HepG2 (cell line): ENCODE measurements around the gene DCAF8. TPM values are rescaled to one million over a fixed set of nuclear protein-coding genes. Genes with fewer than 3 reads are reported as not detected.

ENCODE experiments used
- CEBPB ChIP-seq: IDR thresholded peaks from 2 replicates; pipeline ENCODE4 v1.6.1; 2011; ENCODE audit warnings: low read depth, low read length, improper control_type of control experiment, borderline replicate concordance
- CEBPZ ChIP-seq: IDR thresholded peaks from 2 replicates; pipeline ENCODE4 v1.6.1; 2012; ENCODE audit warnings: low read length, improper control_type of control experiment
- CERS6 ChIP-seq: sonication (generic); formaldehyde crosslinking; IDR thresholded peaks from 2 replicates; pipeline ENCODE4 v1.5.0; 2020; ENCODE audit warnings: missing genetic modification reagents
- GABPB1 ChIP-seq: IDR thresholded peaks from 2 replicates; pipeline ENCODE4 v1.6.1; 2016; ENCODE audit warnings: mild to moderate bottlenecking, missing genetic modification reagents, moderate library complexity, missing compliant biosample characterization
- GPBP1L1 ChIP-seq: sonication (generic); formaldehyde crosslinking; IDR thresholded peaks from 2 replicates; pipeline ENCODE4 v1.5.0; 2020; ENCODE audit warnings: mild to moderate bottlenecking, missing genetic modification reagents
- IKZF4 ChIP-seq: sonication (generic); formaldehyde crosslinking; IDR thresholded peaks from 2 replicates; pipeline ENCODE4 v1.5.1; 2020; ENCODE audit warnings: borderline replicate concordance, mild to moderate bottlenecking, low read depth, missing genetic modification reagents; ENCODE audit errors: not compliant biosample characterization
- NFE2 ChIP-seq: sonication (generic); formaldehyde crosslinking; IDR thresholded peaks from 2 replicates; pipeline ENCODE4 v1.4.0; 2020; ENCODE audit warnings: missing genetic modification reagents
- NFIB ChIP-seq: sonication (generic); formaldehyde crosslinking; IDR thresholded peaks from 2 replicates; pipeline ENCODE4 v1.9.0; 2021; ENCODE audit warnings: missing genetic modification reagents, mild to moderate bottlenecking, borderline replicate concordance
- RBAK ChIP-seq: sonication (generic); formaldehyde crosslinking; IDR thresholded peaks from 2 replicates; pipeline ENCODE4 v1.5.1; 2020; ENCODE audit warnings: mild to moderate bottlenecking, missing genetic modification reagents
- RFX3 ChIP-seq: IDR thresholded peaks from 2 replicates; pipeline ENCODE4 v1.6.1; 2016; ENCODE audit warnings: missing biosample characterization, missing genetic modification reagents
- SMARCE1 ChIP-seq: fragments of 450-650 bp; IDR thresholded peaks from 2 replicates; pipeline ENCODE4 v1.6.1; 2017; ENCODE audit warnings: borderline replicate concordance
- THAP8 ChIP-seq: sonication (generic); formaldehyde crosslinking; IDR thresholded peaks from 2 replicates; pipeline ENCODE4 v1.5.1; 2020; ENCODE audit warnings: missing genetic modification reagents, mild to moderate bottlenecking, borderline replicate concordance
- TOE1 ChIP-seq: sonication (generic); formaldehyde crosslinking; IDR thresholded peaks from 2 replicates; pipeline ENCODE4 v1.4.0; 2020; ENCODE audit warnings: mild to moderate bottlenecking, missing genetic modification reagents
- ZKSCAN5 ChIP-seq: sonication (generic); formaldehyde crosslinking; IDR thresholded peaks from 2 replicates; pipeline ENCODE4 v1.5.1; 2020; ENCODE audit warnings: mild to moderate bottlenecking, missing genetic modification reagents
- ZNF264 ChIP-seq: sonication (generic); formaldehyde crosslinking; IDR thresholded peaks from 2 replicates; pipeline ENCODE4 v1.4.0; 2020; ENCODE audit warnings: missing genetic modification reagents
- ZNF577 ChIP-seq: sonication (generic); formaldehyde crosslinking; IDR thresholded peaks from 2 replicates; pipeline ENCODE4 v1.4.0; 2020; ENCODE audit warnings: mild to moderate bottlenecking, low read depth, missing genetic modification reagents, borderline replicate concordance
- polyA plus RNA-seq, 8 experiments: library from polyadenylated mRNA; depleted of rRNA in 3 of 8; stranded (reverse) in 7 of 8; unstranded in 1 of 8; fragments of >200 nt; fragmentation: Illumina TruSeq in 4 of 8; extraction: Trizol in 4 of 8; gene quantifications; 2 replicates each; pipeline versions ENCODE4 v1.2.1 to v1.2.3, GENCODE V29; 2011 to 2016; ENCODE audit warnings: low read depth in 4 of 8, missing spikeins in 1 of 8, mixed read lengths in 1 of 8; ENCODE audit not compliant: insufficient read depth in 1 of 8
- total RNA-seq, 5 experiments: library from RNA; depleted of rRNA; stranded (reverse); fragments of >200 nt; fragmentation: Illumina TruSeq; extraction: Trizol; gene quantifications; 2 replicates each; pipeline ENCODE4 v1.2.3, GENCODE V29; 2016; ENCODE audit warnings: low read depth in 1 of 5
- TF ChIP-seq, protein P1 (sequence below): sonication (generic); formaldehyde crosslinking; IDR thresholded peaks from 2 replicates; pipeline ENCODE4 v1.5.0; 2020; ENCODE audit warnings: missing genetic modification reagents
- TF ChIP-seq, protein P2 (sequence below): sonication (generic); formaldehyde crosslinking; IDR thresholded peaks from 2 replicates; pipeline ENCODE4 v1.4.0; 2020; ENCODE audit warnings: missing genetic modification reagents

The DCAF8 gene
- total and polyA plus RNA-seq, 2 of the 13 experiments (the other 11 are each of a cell fraction or from before 2014, with no cell fraction given), result 73.4 to 79.8 TPM

- no peak for TF ChIP-seq CEBPB
- TF ChIP-seq SMARCE1, result no peak
- no peak; the same call in 1 of the 2 replicates for TF ChIP-seq TOE1 (CRISPR knock-in tag)
- TF ChIP-seq NFIB (CRISPR knock-in tag), result no peak
- no peak for TF ChIP-seq RFX3 (CRISPR knock-in tag)
- peak; percentile 91 for TF ChIP-seq GABPB1 (CRISPR knock-in tag)
- TF ChIP-seq IKZF4 (CRISPR knock-in tag), result peak; percentile 89
- TF ChIP-seq, protein P1, sequence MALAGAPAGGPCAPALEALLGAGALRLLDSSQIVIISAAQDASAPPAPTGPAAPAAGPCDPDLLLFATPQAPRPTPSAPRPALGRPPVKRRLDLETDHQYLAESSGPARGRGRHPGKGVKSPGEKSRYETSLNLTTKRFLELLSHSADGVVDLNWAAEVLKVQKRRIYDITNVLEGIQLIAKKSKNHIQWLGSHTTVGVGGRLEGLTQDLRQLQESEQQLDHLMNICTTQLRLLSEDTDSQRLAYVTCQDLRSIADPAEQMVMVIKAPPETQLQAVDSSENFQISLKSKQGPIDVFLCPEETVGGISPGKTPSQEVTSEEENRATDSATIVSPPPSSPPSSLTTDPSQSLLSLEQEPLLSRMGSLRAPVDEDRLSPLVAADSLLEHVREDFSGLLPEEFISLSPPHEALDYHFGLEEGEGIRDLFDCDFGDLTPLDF (CRISPR knock-in tag), result no peak
- 0 out of 2 replicates have a peak, but pooled peaks have one; percentile 36 for TF ChIP-seq ZNF264 (CRISPR knock-in tag)
- no peak for TF ChIP-seq NFE2 (CRISPR knock-in tag)
- TF ChIP-seq CEBPZ, result no peak
- TF ChIP-seq, protein P2, sequence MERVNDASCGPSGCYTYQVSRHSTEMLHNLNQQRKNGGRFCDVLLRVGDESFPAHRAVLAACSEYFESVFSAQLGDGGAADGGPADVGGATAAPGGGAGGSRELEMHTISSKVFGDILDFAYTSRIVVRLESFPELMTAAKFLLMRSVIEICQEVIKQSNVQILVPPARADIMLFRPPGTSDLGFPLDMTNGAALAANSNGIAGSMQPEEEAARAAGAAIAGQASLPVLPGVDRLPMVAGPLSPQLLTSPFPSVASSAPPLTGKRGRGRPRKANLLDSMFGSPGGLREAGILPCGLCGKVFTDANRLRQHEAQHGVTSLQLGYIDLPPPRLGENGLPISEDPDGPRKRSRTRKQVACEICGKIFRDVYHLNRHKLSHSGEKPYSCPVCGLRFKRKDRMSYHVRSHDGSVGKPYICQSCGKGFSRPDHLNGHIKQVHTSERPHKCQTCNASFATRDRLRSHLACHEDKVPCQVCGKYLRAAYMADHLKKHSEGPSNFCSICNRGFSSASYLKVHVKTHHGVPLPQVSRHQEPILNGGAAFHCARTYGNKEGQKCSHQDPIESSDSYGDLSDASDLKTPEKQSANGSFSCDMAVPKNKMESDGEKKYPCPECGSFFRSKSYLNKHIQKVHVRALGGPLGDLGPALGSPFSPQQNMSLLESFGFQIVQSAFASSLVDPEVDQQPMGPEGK, result peak; percentile 47; the same call in 1 of the 2 replicates
- TF ChIP-seq CERS6 (CRISPR knock-in tag), result no peak
- TF ChIP-seq THAP8, result no peak
- no peak for TF ChIP-seq GPBP1L1 (CRISPR knock-in tag)
- no peak for TF ChIP-seq ZNF577 (CRISPR knock-in tag)
- no peak for TF ChIP-seq RBAK (CRISPR knock-in tag)
- no peak; the same call in 1 of the 2 replicates for TF ChIP-seq ZKSCAN5 (CRISPR knock-in tag)
Observed at GRCh38 chr1:160261893-160262794, at the start of gene DCAF8 (continued).
